Neuronal stem cell (in vitro differentiated cells): ENCODE measurements around the gene MXD3.

Experiments
- DNase-seq: peaks from one replicate; pipeline ENCODE4 v3.0.0-alpha.2; 2013; ENCODE audit warnings: low spot score
- H2AFZ ChIP-seq: one replicate; pipeline ENCODE4 v1.6.1; 2013; ENCODE audit warnings: mild to moderate bottlenecking, low read length, inconsistent platforms
- H2AK5ac ChIP-seq: 2 replicates; pipeline ENCODE4 v1.6.1; 2013; ENCODE audit warnings: low read depth, mild to moderate bottlenecking, inconsistent platforms, low read length, moderate library complexity, mixed read lengths
- H2BK120ac ChIP-seq: 2 replicates; pipeline ENCODE4 v1.6.1; 2013; ENCODE audit warnings: low read depth, mild to moderate bottlenecking, inconsistent platforms, low read length, moderate library complexity, mixed read lengths
- H2BK12ac ChIP-seq: one replicate; pipeline ENCODE4 v1.6.1; 2013; ENCODE audit warnings: low read length, inconsistent platforms
- H2BK15ac ChIP-seq: 2 replicates; pipeline ENCODE4 v1.6.1; 2013; ENCODE audit warnings: mild to moderate bottlenecking, low read length, inconsistent platforms, mixed read lengths
- H2BK5ac ChIP-seq: one replicate; pipeline ENCODE4 v1.6.1; 2013; ENCODE audit warnings: inconsistent platforms, mild to moderate bottlenecking, low read length, moderate library complexity
- H3K14ac ChIP-seq: one replicate; pipeline ENCODE4 v1.6.1; 2013; ENCODE audit warnings: low read length, inconsistent platforms
- H3K18ac ChIP-seq: 2 replicates; pipeline ENCODE4 v1.6.1; 2013; ENCODE audit warnings: low read length, inconsistent platforms
- H3K23ac ChIP-seq: 2 replicates; pipeline ENCODE4 v1.6.1; 2013; ENCODE audit warnings: low read depth, mild to moderate bottlenecking, mixed read lengths, low read length, inconsistent platforms; ENCODE audit not compliant: poor library complexity
- H3K27ac ChIP-seq: replicated peaks from 3 replicates; pipeline ENCODE4 v1.5.1; 2013; ENCODE audit warnings: low read length, inconsistent platforms
- H3K27me3 ChIP-seq, 3 experiments: 2 replicates each; pipeline ENCODE4 v1.6.1; 2013; ENCODE audit warnings: low read length in 3 of 3, mild to moderate bottlenecking in 2 of 3, inconsistent platforms in 1 of 3, low read depth in 1 of 3, mixed read lengths in 1 of 3, moderate library complexity in 1 of 3; ENCODE audit not compliant: control insufficient read depth in 3 of 3, insufficient read depth in 3 of 3
- H3K36me3 ChIP-seq, 2 donors: replicated peaks in 1 of 2; 2 replicates each; pipeline ENCODE4 v1.6.1; 2013; ENCODE audit warnings: low read length in 2 of 2; ENCODE audit not compliant: control insufficient read depth in 2 of 2, insufficient read depth in 2 of 2
- H3K4ac ChIP-seq: 2 replicates; pipeline ENCODE4 v1.6.1; 2013; ENCODE audit warnings: inconsistent platforms, mild to moderate bottlenecking, low read length, moderate library complexity
- H3K4me1 ChIP-seq, 2 donors: 1 replicate in 1 of 2; 2 replicates in 1 of 2; pipeline ENCODE4 v1.6.1; 2013; ENCODE audit warnings: low read length in 2 of 2, low read depth in 1 of 2; ENCODE audit not compliant: control insufficient read depth in 2 of 2, insufficient read depth in 1 of 2
- H3K4me2 ChIP-seq: one replicate; pipeline ENCODE4 v1.6.1; 2013; ENCODE audit warnings: mild to moderate bottlenecking, low read length, inconsistent platforms; ENCODE audit not compliant: insufficient read depth, poor library complexity, severe bottlenecking
- H3K4me3 ChIP-seq, 2 donors: 2 replicates each; pipeline ENCODE4 v1.5.1; 2013; ENCODE audit warnings: low read length in 2 of 2, mild to moderate bottlenecking in 2 of 2, inconsistent platforms in 1 of 2, moderate library complexity in 1 of 2
- H3K79me1 ChIP-seq: one replicate; pipeline ENCODE4 v1.6.1; 2013; ENCODE audit warnings: low read depth, mild to moderate bottlenecking, inconsistent platforms, low read length, moderate library complexity
- H3K9ac ChIP-seq: one replicate; pipeline ENCODE4 v1.6.1; 2013; ENCODE audit warnings: mild to moderate bottlenecking, low read depth, low read length, inconsistent platforms; ENCODE audit not compliant: poor library complexity
- H3K9me3 ChIP-seq, 2 donors: replicated peaks in 1 of 2; 2 replicates each; pipeline versions ENCODE3 to v1.6.1; 2013; ENCODE audit warnings: low read length in 2 of 2, mild to moderate bottlenecking in 2 of 2, inconsistent platforms in 1 of 2, low read depth in 1 of 2, mixed read lengths in 1 of 2, moderate library complexity in 1 of 2; ENCODE audit not compliant: control insufficient read depth in 2 of 2, insufficient read depth in 1 of 2
- H4K8ac ChIP-seq: one replicate; pipeline ENCODE4 v1.6.1; 2013; ENCODE audit warnings: low read depth, mild to moderate bottlenecking, inconsistent platforms, low read length, moderate library complexity
- H4K91ac ChIP-seq: one replicate; pipeline ENCODE4 v1.6.1; 2013; ENCODE audit warnings: low read length, low read depth, mild to moderate bottlenecking, inconsistent platforms; ENCODE audit not compliant: poor library complexity
- WGBS, 2 donors: extraction: QIAGEN DNeasy Blood & Tissue Kit; methylation state at CpG; one replicate each; pipeline ENCODE4 v1.1.7; 2013; ENCODE audit warnings: missing lambda C conversion rate in 2 of 2, mixed read lengths in 1 of 2; ENCODE audit not compliant: insufficient read length in 2 of 2, insufficient replicate concordance in 1 of 2; ENCODE audit errors: extremely low coverage in 2 of 2; 5-methylcytosine and 5-hydroxymethylcytosine counted together

Gene MXD3

GRCh38 chr5:177293819-177294581 is 17.7 kb downstream of the MXD3 start:
- no peak overlapping the region for H2AK5ac ChIP-seq
- no peak for DNase-seq
- no peak overlapping the region for H3K9ac ChIP-seq
- no peak overlapping the region for H3K4me3 ChIP-seq
- H4K91ac ChIP-seq, result no peak overlapping the region
- no peak overlapping the region for H2AFZ ChIP-seq
- no peaks in the 10 kb centered on the region for H3K79me1 ChIP-seq
- H3K4me2 ChIP-seq, result no peak overlapping the region
- H3K36me3 ChIP-seq, result peaks cover 0 to 51% of the 10 kb centered on the region in 2 donors
- peaks cover 0 to 18% (median 0%) of the 10 kb centered on the region in 3 experiments for H3K27me3 ChIP-seq
- no peaks in the 10 kb centered on the region for H3K4me1 ChIP-seq
- H3K9me3 ChIP-seq, result no peaks in the 10 kb centered on the region
- no peak overlapping the region for H2BK12ac ChIP-seq
- no peak overlapping the region for H4K8ac ChIP-seq
- no CpG with 5 or more reads among the region's 12 CpGs for WGBS, 2 donors
- H3K18ac ChIP-seq, result no peak overlapping the region
- H3K23ac ChIP-seq, result no peak overlapping the region
- H3K4ac ChIP-seq, result no peak overlapping the region
- H2BK15ac ChIP-seq, result no peak overlapping the region
- H2BK120ac ChIP-seq, result no peak overlapping the region
- no peak overlapping the region for H2BK5ac ChIP-seq
- H3K14ac ChIP-seq, result no peak overlapping the region
- H3K27ac ChIP-seq, result no peak overlapping the region

- H3K9ac ChIP-seq, result no peak overlapping the region
- H4K8ac ChIP-seq, result no peak overlapping the region
- H3K4me3 ChIP-seq, result no peak overlapping the region
- H3K4me2 ChIP-seq, result no peak overlapping the region
- no peaks in the 10 kb centered on the region for H3K79me1 ChIP-seq
- H3K9me3 ChIP-seq, result no peaks in the 10 kb centered on the region
- DNase-seq, result no peak
- H2BK12ac ChIP-seq, result no peak overlapping the region
- H2BK5ac ChIP-seq, result no peak overlapping the region
- H2BK15ac ChIP-seq, result no peak overlapping the region
- no peak overlapping the region for H2AK5ac ChIP-seq
- no peak overlapping the region for H3K27ac ChIP-seq
- H2AFZ ChIP-seq, result no peak overlapping the region
- H3K36me3 ChIP-seq, result peaks cover 0 to 57% of the 10 kb centered on the region in 2 donors
- no peak overlapping the region for H3K18ac ChIP-seq
- no peak overlapping the region for H3K4ac ChIP-seq
- H4K91ac ChIP-seq, result no peak overlapping the region
- no peaks in the 10 kb centered on the region for H3K4me1 ChIP-seq
- no peak overlapping the region for H3K23ac ChIP-seq
- H3K14ac ChIP-seq, result no peak overlapping the region
- no CpG with 5 or more reads among the region's 7 CpGs for WGBS, 2 donors
- peaks cover 0 to 23% (median 0%) of the 10 kb centered on the region in 3 experiments for H3K27me3 ChIP-seq
- H2BK120ac ChIP-seq, result no peak overlapping the region
Measured at GRCh38 chr5:177291735-177292134, 20.0 kb downstream of the MXD3 start.

- Histone ChIP-seq H3K9me3 (no peaks in the 10 kb centered on the region), H3K27me3 (peaks cover 0 to 23% (median 0%) of the 10 kb centered on the region in 3 experiments), H3K27ac (no peak overlapping the region), H2BK12ac (no peak overlapping the region), H3K4me3 (no peak overlapping the region), H2BK15ac (no peak overlapping the region), H3K23ac (no peak overlapping the region), H3K4me2 (no peak overlapping the region), H2BK120ac (no peak overlapping the region), H3K14ac (no peak overlapping the region), H2BK5ac (no peak overlapping the region), H3K36me3 (peaks cover 0 to 55% of the 10 kb centered on the region in 2 donors), H4K91ac (no peak overlapping the region), H3K18ac (no peak overlapping the region), H4K8ac (no peak overlapping the region), H3K9ac (no peak overlapping the region), H3K79me1 (no peaks in the 10 kb centered on the region), H3K4me1 (no peaks in the 10 kb centered on the region), H2AFZ (no peak overlapping the region), H3K4ac (no peak overlapping the region), H2AK5ac (no peak overlapping the region)
- WGBS, 2 donors, result no CpG with 5 or more reads among the region's 12 CpGs
- no peak for DNase-seq
Measured at GRCh38 chr5:177290816-177291596, 20.7 kb downstream of the MXD3 start.

GRCh38 chr5:177288191-177288590 is 23.5 kb downstream of the MXD3 start:
- no CpG with 5 or more reads among the region's 2 CpGs for WGBS, 2 donors
- no peak overlapping the region for H4K8ac ChIP-seq
- no peaks in the 10 kb centered on the region for H3K4me1 ChIP-seq

More at GRCh38 chr5:177288191-177288590, 23.5 kb downstream of the MXD3 start:
- Histone ChIP-seq H2BK120ac (no peak overlapping the region), H3K27me3 (peaks cover 0 to 19% (median 0%) of the 10 kb centered on the region in 3 experiments), H2BK12ac (no peak overlapping the region), H3K79me1 (no peaks in the 10 kb centered on the region), H3K27ac (no peak overlapping the region), H3K4me3 (no peak overlapping the region), H2BK5ac (no peak overlapping the region), H3K14ac (no peak overlapping the region), H3K4me2 (no peak overlapping the region), H3K23ac (no peak overlapping the region), H2AK5ac (no peak overlapping the region), H2AFZ (no peak overlapping the region), H3K9ac (no peak overlapping the region), H3K18ac (no peak overlapping the region), H3K9me3 (no peaks in the 10 kb centered on the region), H2BK15ac (no peak overlapping the region), H4K91ac (no peak overlapping the region), H3K4ac (no peak overlapping the region), H3K36me3 (peaks cover 0 to 41% of the 10 kb centered on the region in 2 donors)
- DNase-seq, result no peak
